Measurements from ENCODE around the gene PDZD7. TPM values are rescaled to one million over a fixed set of nuclear protein-coding genes. Genes with fewer than 3 reads are reported as not detected.

PDZD7 gene
- polyA plus RNA-seq, 1 of the 3 experiments (the other 2 are of a cell fraction): 1.9 TPM

- Histone ChIP-seq H3K4me2 (peak overlapping the region; percentile 96), H3F3A (replicated peaks; ENCODE audit: insufficient read depth) (peaks cover 35% of the 10 kb centered on the region), H3K79me2 (ENCODE audit: insufficient read depth) (peaks cover 63% of the 10 kb centered on the region), H3K9ac (peak overlapping the region; percentile 99), H3K9me3 (no peaks in the 10 kb centered on the region), H3K27ac (ENCODE audit: low read depth in 2 of 2, low read length in 1 of 2) (peak overlapping the region; percentile 98 to 99), H3K36me3 (replicated peaks in 1 of 2; ENCODE audit: control insufficient read depth in 1 of 2, insufficient read depth in 2 of 2, low read length in 1 of 2) (peaks cover 33 to 34% of the 10 kb centered on the region in 2 experiments), H3K4me3 (ENCODE audit: low read depth in 2 of 2, low read length in 1 of 2) (peak overlapping the region; percentile 90 to 99), H3K9me2 (no peaks in the 10 kb centered on the region), H3K27me3 (ENCODE audit: insufficient read depth) (no peaks in the 10 kb centered on the region), H3K4me1 (ENCODE audit: control insufficient read depth in 1 of 2, insufficient read depth in 2 of 2, low read depth in 1 of 2, low read length in 1 of 2) (peaks cover 18 to 38% of the 10 kb centered on the region in 2 experiments; a peak in 3 of 4 replicates), H2AFZ (ENCODE audit: low read depth) (no peak overlapping the region), H4K20me1 (ENCODE audit: insufficient read depth) (peaks cover 37% of the 10 kb centered on the region)
- 44% methylated on average over 12 of the region's 12 CpGs for WGBS (ENCODE audit: low lambda C conversion rate)
- POLR2A ChIA-PET: interaction anchor here (0.6 kb wide), 1 partner anchor 10 kb away, joined by 3 read pairs; no protein-coding TSS in a partner anchor
- peak; percentile 68 for DNase-seq
- CTCF ChIA-PET: interaction anchor here (5.4 to 24.5 kb wide), 4 partner anchors 8 to 28 kb away, joined by 81 to 443 read pairs (median 114); partner anchors contain the start of genes MRPL43, PDZD7, SFXN3 and TWNK
- TF ChIP-seq IRF3 (IDR thresholded peaks at IDR 0.05; ENCODE audit: low read depth, low read length) (no peak), NFIC (IDR thresholded peaks at IDR 0.05; ENCODE audit: borderline replicate concordance) (peak; percentile 18; the same call in 1 of the 2 replicates), JUND (IDR thresholded peaks at IDR 0.05) (peak; percentile 19; the same call in 1 of the 2 replicates), SIN3A (IDR thresholded peaks at IDR 0.05; ENCODE audit: borderline replicate concordance, low read depth, low read length) (peak; percentile 39; the same call in 1 of the 2 replicates), MEF2A (IDR thresholded peaks at IDR 0.05; ENCODE audit: borderline replicate concordance, low read depth) (no peak), GABPA (IDR thresholded peaks at IDR 0.05; ENCODE audit: low read depth) (peak; percentile 46; the same call in 1 of the 2 replicates), POLR2AphosphoS5 (IDR thresholded peaks at IDR 0.05; ENCODE audit: low read depth, low read length) (peak; percentile 53), TCF12 (IDR thresholded peaks at IDR 0.05) (peak; percentile 52; the same call in 1 of the 2 replicates), ELF1 (IDR thresholded peaks at IDR 0.05) (peak; percentile 40; the same call in 1 of the 2 replicates), TAF1 (IDR thresholded peaks at IDR 0.05; ENCODE audit: borderline replicate concordance, low read depth, low read length) (peak; percentile 31; the same call in 1 of the 2 replicates)
These were observed 29.8 kb downstream of the PDZD7 start for GRCh38 chr10:101000915-101001658.

GRCh38 chr10:101000127-101000914 is 30.6 kb downstream of the PDZD7 start:
- Histone ChIP-seq H3F3A (replicated peaks; ENCODE audit: insufficient read depth) (peaks cover 41% of the 10 kb centered on the region), H3K27ac (ENCODE audit: low read depth in 2 of 2, low read length in 1 of 2) (peak overlapping the region; percentile 98 to 99), H4K20me1 (ENCODE audit: insufficient read depth) (peaks cover 37% of the 10 kb centered on the region), H3K79me2 (ENCODE audit: insufficient read depth) (peaks cover 63% of the 10 kb centered on the region), H3K4me3 (ENCODE audit: low read depth in 2 of 2, low read length in 1 of 2) (peak overlapping the region; percentile 90 to 99), H3K4me1 (ENCODE audit: control insufficient read depth in 1 of 2, insufficient read depth in 2 of 2, low read depth in 1 of 2, low read length in 1 of 2) (peaks cover 20 to 37% of the 10 kb centered on the region in 2 experiments; a peak in 3 of 4 replicates), H3K9me2 (no peaks in the 10 kb centered on the region), H3K4me2 (peak overlapping the region; percentile 96), H3K36me3 (replicated peaks in 1 of 2; ENCODE audit: control insufficient read depth in 1 of 2, insufficient read depth in 2 of 2, low read length in 1 of 2) (peaks cover 27 to 30% of the 10 kb centered on the region in 2 experiments), H3K27me3 (ENCODE audit: insufficient read depth) (no peaks in the 10 kb centered on the region), H3K9me3 (no peaks in the 10 kb centered on the region), H2AFZ (ENCODE audit: low read depth) (no peak overlapping the region), H3K9ac (peak overlapping the region; percentile 99)
- CTCF ChIA-PET: interaction anchor here (0.9 to 24.5 kb wide), 9 partner anchors 9 to 122 kb away, joined by 3 to 443 read pairs (median 5); partner anchors contain the start of genes MRPL43, PDZD7, SFXN3 and TWNK
- peak; percentile 73 for DNase-seq
- TF ChIP-seq RFX5 (IDR thresholded peaks at IDR 0.05; ENCODE audit: low read length) (no peak), SIN3A (IDR thresholded peaks at IDR 0.05; ENCODE audit: borderline replicate concordance, low read depth, low read length) (no peak), MEF2A (IDR thresholded peaks at IDR 0.05; ENCODE audit: borderline replicate concordance, low read depth) (no peak), PBX3 (IDR thresholded peaks at IDR 0.05) (no peak), NRF1 (IDR thresholded peaks at IDR 0.05; ENCODE audit: low read depth, low read length) (no peak), ELF1 (IDR thresholded peaks at IDR 0.05) (no peak), RXRA (IDR thresholded peaks at IDR 0.05; ENCODE audit: borderline replicate concordance, low read depth) (no peak), POLR2AphosphoS5 (IDR thresholded peaks at IDR 0.05; ENCODE audit: low read depth, low read length) (0 out of 2 replicates have a peak, but pooled peaks have one; percentile 27), GABPA (IDR thresholded peaks at IDR 0.05; ENCODE audit: low read depth) (no peak)
- POLR2A ChIA-PET: interaction anchor here (0.8 to 1.4 kb wide), 5 partner anchors 10 to 41 kb away, joined by 3 to 5 read pairs (median 3); partner anchors contain the start of genes PDZD7 and SFXN3
- 14% methylated on average over 10 of the region's 19 CpGs for WGBS (ENCODE audit: low lambda C conversion rate)
